H1 (cell line): ENCODE data around the gene TNFAIP2. TPM values are rescaled to one million over a fixed set of nuclear protein-coding genes. Genes with fewer than 3 reads are reported as not detected.

Experiments used
- CTCF ChIA-PET: fragments of 300-600 bp; sonication (Branson Sonifier 250); formaldehyde crosslinking; loops from one replicate; lab custom pipeline; 2021; ENCODE audit not compliant: partially characterized antibody; lab: Charles Lee
- POLR2A ChIA-PET: fragments of 300-600 bp; sonication (Branson Sonifier 250); formaldehyde crosslinking; loops from one replicate; lab custom pipeline; 2021; ENCODE audit warnings: inconsistent platforms; ENCODE audit not compliant: partially characterized antibody; lab: Charles Lee
- DNase-seq, 2 experiments: peaks; one replicate each; pipeline versions ENCODE4 v3.0.0 to v3.0.0-alpha.2; 2010 to 2022; ENCODE audit warnings: low spot score in 2 of 2, low read depth in 1 of 2, mixed read lengths in 1 of 2
- FAIRE-seq: peaks from 2 replicates; lab custom pipeline; 2011; peaks lifted over from hg19 to GRCh38; lab: Jason Lieb, UNC
- H2AFZ ChIP-seq: 2 replicates; pipeline ENCODE4 v1.8.1; 2012; ENCODE audit warnings: low read length, inconsistent platforms
- H2AK5ac ChIP-seq: 2 replicates; pipeline ENCODE4 v1.6.1; 2013; ENCODE audit warnings: low read depth, low read length
- H2BK120ac ChIP-seq: replicated peaks from 2 replicates; pipeline ENCODE3; 2013; ENCODE audit warnings: low read depth, low read length, inconsistent platforms
- H2BK12ac ChIP-seq: 2 replicates; pipeline ENCODE4 v1.6.1; 2013; ENCODE audit warnings: low read depth, low read length
- H2BK15ac ChIP-seq: 2 replicates; pipeline ENCODE4 v1.6.1; 2013; ENCODE audit warnings: low read length
- H2BK20ac ChIP-seq: 2 replicates; pipeline ENCODE4 v1.6.1; 2013; ENCODE audit warnings: low read length
- H2BK5ac ChIP-seq: 2 replicates; pipeline ENCODE4 v1.6.1; 2013; ENCODE audit warnings: low read depth, low read length
- H3K14ac ChIP-seq: 2 replicates; pipeline ENCODE4 v1.6.1; 2013; ENCODE audit warnings: inconsistent platforms; ENCODE audit not compliant: insufficient read length
- H3K18ac ChIP-seq: 2 replicates; pipeline ENCODE4 v1.6.1; 2013; ENCODE audit warnings: low read length; ENCODE audit errors: extremely low read depth
- H3K23ac ChIP-seq: 2 replicates; pipeline ENCODE4 v1.6.1; 2013; ENCODE audit warnings: inconsistent platforms; ENCODE audit not compliant: insufficient read length
- H3K23me2 ChIP-seq: 2 replicates; pipeline ENCODE4 v1.6.1; 2013; ENCODE audit warnings: low read depth, low read length
- H3K27ac ChIP-seq: 2 replicates; pipeline ENCODE4 v1.6.1; 2011; ENCODE audit warnings: low read depth, low read length, inconsistent platforms
- H3K27me3 ChIP-seq, 4 experiments: replicated peaks in 1 of 4; 1 replicate in 1 of 4; 2 replicates in 3 of 4; pipeline versions ENCODE4 v1.6.1 to v1.8.1; 2011 to 2013; ENCODE audit warnings: low read length in 3 of 4, mild to moderate bottlenecking in 3 of 4, inconsistent platforms in 2 of 4, mixed read lengths in 2 of 4, moderate library complexity in 1 of 4; ENCODE audit not compliant: control insufficient read depth in 3 of 4, insufficient read depth in 3 of 4; ENCODE audit errors: extremely low read depth in 1 of 4
- H3K36me3 ChIP-seq, 4 experiments: 2 replicates each; pipeline versions ENCODE4 v1.6.1 to v1.8.1; 2011 to 2013; ENCODE audit warnings: mild to moderate bottlenecking in 4 of 4, low read length in 3 of 4, moderate library complexity in 2 of 4, control low read depth in 1 of 4, inconsistent platforms in 1 of 4; ENCODE audit not compliant: insufficient read depth in 4 of 4, control insufficient read depth in 2 of 4
- H3K4ac ChIP-seq: replicated peaks from 2 replicates; pipeline ENCODE3; 2013; ENCODE audit warnings: low read length, low read depth, mixed read lengths, inconsistent platforms; ENCODE audit not compliant: insufficient read length
- H3K4me1 ChIP-seq, 4 experiments: replicated peaks in 1 of 4; 1 replicate in 1 of 4; 2 replicates in 3 of 4; pipeline versions ENCODE4 v1.6.1 to v1.8.1; 2011 to 2013; ENCODE audit warnings: low read length in 3 of 4, inconsistent platforms in 2 of 4, mixed read lengths in 1 of 4; ENCODE audit not compliant: insufficient read depth in 4 of 4, control insufficient read depth in 3 of 4
- H3K4me2 ChIP-seq, 2 experiments: 2 replicates each; pipeline versions ENCODE4 v1.6.1 to v1.8.1; 2011 to 2013; ENCODE audit warnings: low read depth in 2 of 2, low read length in 2 of 2, control low read depth in 1 of 2, inconsistent platforms in 1 of 2, mild to moderate bottlenecking in 1 of 2; ENCODE audit not compliant: insufficient read depth in 1 of 2
- H3K4me3 ChIP-seq, 4 experiments: fragments of 200-600, 300-600 bp in 1 of 4; sonication (generic), shearing (Covaris generic), sonication (Bioruptor Twin) in 1 of 4; 2 replicates each; pipeline versions ENCODE4 v1.5.1 to v1.8.1; 2011 to 2016; ENCODE audit warnings: low read length in 4 of 4, low read depth in 3 of 4, control low read depth in 2 of 4, inconsistent platforms in 2 of 4, mild to moderate bottlenecking in 2 of 4, mixed read lengths in 1 of 4, moderate library complexity in 1 of 4; ENCODE audit not compliant: insufficient read depth in 2 of 4; ENCODE audit errors: extremely low read depth in 1 of 4
- H3K56ac ChIP-seq: replicated peaks from 2 replicates; pipeline ENCODE3; 2013; ENCODE audit warnings: low read depth, mild to moderate bottlenecking, mixed read lengths, low read length, inconsistent platforms; ENCODE audit not compliant: insufficient read length
- H3K79me1 ChIP-seq: 2 replicates; pipeline ENCODE4 v1.6.1; 2013; ENCODE audit warnings: low read depth, low read length, control low read depth
- H3K79me2 ChIP-seq, 2 experiments: 2 replicates each; pipeline versions ENCODE4 v1.6.1 to v1.8.1; 2012 to 2013; ENCODE audit warnings: low read length in 2 of 2, mild to moderate bottlenecking in 2 of 2, inconsistent platforms in 1 of 2; ENCODE audit not compliant: insufficient read depth in 2 of 2, control insufficient read depth in 1 of 2
- H3K9ac ChIP-seq, 4 experiments: replicated peaks in 1 of 4; 1 replicate in 1 of 4; 2 replicates in 3 of 4; pipeline versions ENCODE4 v1.6.1 to v1.8.1; 2011 to 2013; ENCODE audit warnings: low read depth in 3 of 4, low read length in 3 of 4, control low read depth in 2 of 4, mild to moderate bottlenecking in 2 of 4, moderate library complexity in 2 of 4, inconsistent platforms in 1 of 4; ENCODE audit errors: extremely low read depth in 1 of 4
- H3K9me3 ChIP-seq, 2 experiments: 2 replicates each; pipeline versions ENCODE4 v1.6.1 to v1.8.1; 2012 to 2013; ENCODE audit warnings: mild to moderate bottlenecking in 2 of 2, moderate library complexity in 2 of 2, control low read depth in 1 of 2, inconsistent platforms in 1 of 2, low read depth in 1 of 2, low read length in 1 of 2, mixed read lengths in 1 of 2; ENCODE audit not compliant: insufficient read depth in 2 of 2
- H4K20me1 ChIP-seq, 2 experiments: replicated peaks in 1 of 2; 2 replicates each; pipeline versions ENCODE3 to v1.8.1; 2011 to 2013; ENCODE audit warnings: inconsistent platforms in 2 of 2, low read length in 2 of 2, mild to moderate bottlenecking in 1 of 2; ENCODE audit not compliant: insufficient read depth in 2 of 2, control insufficient read depth in 1 of 2
- H4K5ac ChIP-seq: 2 replicates; pipeline ENCODE4 v1.6.1; 2013; ENCODE audit warnings: low read length, low read depth, mixed read lengths, inconsistent platforms; ENCODE audit not compliant: insufficient read length
- H4K8ac ChIP-seq: 2 replicates; pipeline ENCODE4 v1.8.0; 2013; ENCODE audit warnings: mild to moderate bottlenecking, moderate library complexity, low read length, inconsistent platforms; ENCODE audit not compliant: insufficient read depth; ENCODE audit errors: extremely low read depth
- H4K91ac ChIP-seq: replicated peaks from 2 replicates; pipeline ENCODE3; 2013; ENCODE audit warnings: low read length, mixed read lengths, inconsistent platforms; ENCODE audit not compliant: insufficient read length
- ATF2 ChIP-seq: IDR thresholded peaks from 2 replicates; pipeline ENCODE4 v1.6.1; 2012; ENCODE audit warnings: low read length, inconsistent platforms
- CREB1 ChIP-seq: IDR thresholded peaks from 2 replicates; pipeline ENCODE4 v1.6.1; 2012; ENCODE audit warnings: inconsistent platforms
- MAX ChIP-seq: IDR thresholded peaks from 2 replicates; pipeline ENCODE4 v1.6.1; 2012; ENCODE audit warnings: inconsistent platforms
- POLR2AphosphoS5 ChIP-seq: IDR thresholded peaks from 2 replicates; pipeline ENCODE4 v1.6.1; 2011; ENCODE audit warnings: low read depth, low read length
- SIN3A ChIP-seq, 2 experiments: IDR thresholded peaks in 1 of 2; conservative IDR thresholded peaks in 1 of 2; 2 replicates each; pipeline ENCODE4 v1.6.1; 2011 to 2012; ENCODE audit warnings: low read length in 2 of 2, improper control_type of control experiment in 1 of 2, low read depth in 1 of 2, mild to moderate bottlenecking in 1 of 2
- TBP ChIP-seq: IDR thresholded peaks from 2 replicates; pipeline ENCODE4 v1.6.1; 2011; ENCODE audit warnings: low read depth, low read length, improper control_type of control experiment
- WGBS, 2 experiments: shearing (Covaris generic) in 1 of 2; methylation state at CpG; one replicate each; pipeline versions ENCODE4 v1.1.6 to v1.1.7; 2013 to 2015; ENCODE audit warnings: low lambda C conversion rate in 2 of 2, mixed read lengths in 2 of 2, inconsistent platforms in 1 of 2, low coverage in 1 of 2, missing lambda C conversion rate in 1 of 2; ENCODE audit not compliant: insufficient replicate concordance in 2 of 2, insufficient coverage in 1 of 2, insufficient read length in 1 of 2; ENCODE audit errors: extremely low coverage in 1 of 2, missing lambda C conversion rate in 1 of 2; 5-methylcytosine and 5-hydroxymethylcytosine counted together
- polyA plus RNA-seq, 7 experiments: library from polyadenylated mRNA; depleted of rRNA in 3 of 7; stranded (reverse) in 5 of 7; unstranded in 2 of 7; fragments of >200 nt in 5 of 7; fragments of 200-250 nt in 2 of 7; gene quantifications; 1 replicate in 5 of 7; 2 replicates in 1 of 7; 4 replicates in 1 of 7; pipeline versions ENCODE4 v1.2.1 to v1.2.3, GENCODE V29; 2011 to 2013; ENCODE audit warnings: missing spikeins in 2 of 7, mixed read lengths in 2 of 7
- total RNA-seq: library from RNA; stranded (reverse); fragmentation: NEBNext Ultra II Directional; extraction: Animal tissue kit (Norgen Biotek cat#: 25700); gene quantifications from 2 replicates; pipeline ENCODE4 v1.2.1, GENCODE V29; 2021

TNFAIP2 gene
- total and polyA plus RNA-seq, 2 of the 8 experiments (the other 6 are each of a cell fraction or from before 2014, with no cell fraction given), result 28.3 to 34.5 TPM

- Histone ChIP-seq H3K23me2 (no peaks in the 10 kb centered on the region; the same call in 1 of the 2 replicates), H3K36me3 (no peaks in the 10 kb centered on the region), H4K91ac (peak overlapping the region; percentile 20), H2AK5ac (no peak overlapping the region), H3K9me3 (no peaks in the 10 kb centered on the region), H4K8ac (0 out of 2 replicates have a peak overlapping the region, but pooled peaks have one; percentile 74), H3K18ac (no peak overlapping the region), H2BK20ac (0 out of 2 replicates have a peak overlapping the region, but pooled peaks have one; percentile 48), H2AFZ (no peak overlapping the region), H4K20me1 (no peaks in the 10 kb centered on the region), H2BK5ac (0 out of 2 replicates have a peak overlapping the region, but pooled peaks have one; percentile 78), H4K5ac (no peak overlapping the region), H3K23ac (no peak overlapping the region), H3K79me1 (no peaks in the 10 kb centered on the region), H3K14ac (no peak overlapping the region), H3K56ac (no peak overlapping the region), H2BK120ac (no peak overlapping the region), H3K4me3 (no peak overlapping the region), H3K4ac (no peak overlapping the region), H3K9ac (no peak overlapping the region), H3K27ac (no peak overlapping the region), H3K27me3 (peaks cover 0 to 4% (median 0%) of the 10 kb centered on the region in 4 experiments; a peak in 3 of 7 replicates), H3K4me2 (no peak overlapping the region), H2BK15ac (peak overlapping the region; percentile 16; the same call in 1 of the 2 replicates), H2BK12ac (peak overlapping the region; percentile 84; the same call in 1 of the 2 replicates), H3K4me1 (peaks cover 12 to 39% (median 30%) of the 10 kb centered on the region in 4 experiments), H3K79me2 (no peaks in the 10 kb centered on the region)
- ChIA-PET CTCF (interaction anchor here (0.6 kb wide), 1 partner anchor 37 kb away, joined by 5 read pairs; no protein-coding TSS in a partner anchor), POLR2A (interaction anchor here (0.9 kb wide), 2 partner anchors 8 to 11 kb away, joined by 3 read pairs; no protein-coding TSS in a partner anchor)
- DNase-seq (no peak), FAIRE-seq (no peak)
- WGBS, 2 experiments, result 90% methylated on average over 5 of the region's 5 CpGs; no CpG with 5 or more reads in 1 of the 2 experiments
- TF ChIP-seq TBP (no peak), ATF2 (no peak), CREB1 (no peak), POLR2AphosphoS5 (no peak), MAX (no peak), SIN3A (conservative IDR thresholded peaks at IDR 0.05 in 1 of 2, IDR thresholded peaks at IDR 0.05 in 1 of 2; ENCODE audit: low read depth in 1 of 2, low read length in 2 of 2) (no peak)
These were observed 10.0 kb upstream of the TNFAIP2 start for GRCh38 chr14:103113303-103113702.
